HG02943 (cell line): ENCODE data around the gene RUNDC3A.
"Not testable (repeated sequence)": the region's sequence is repeated elsewhere in the genome, so short reads cannot be mapped to it uniquely, and the experiment has no call there.

ENCODE experiments used
- ATAC-seq: cut with Tn5 transposase; IDR thresholded peaks from one replicate; pipeline ENCODE4 v1.9.1; 2021; ENCODE audit warnings: mild to moderate bottlenecking, low read depth, moderate library complexity; ENCODE audit not compliant: unreplicated experiment

RUNDC3A gene

GRCh38 chr17:44338702-44339101 is 30.3 kb downstream of the RUNDC3A start:
- ATAC-seq, result no peak

GRCh38 chr17:44340553-44340952 is 32.2 kb downstream of the RUNDC3A start:
- ATAC-seq, result not testable (repeated sequence)

GRCh38 chr17:44343510-44344209 is 35.3 kb downstream of the RUNDC3A start:
- no peak for ATAC-seq

GRCh38 chr17:44344939-44345453 is 36.6 kb downstream of the RUNDC3A start, which contains the start of gene GRN:
TSS of gene GRN (plus strand) at chr17:44345302. CDS start at chr17:44349165, 3,863 bp downstream.
- ATAC-seq, result peak; percentile 69

GRCh38 chr17:44345454-44346026 is 37.1 kb downstream of the RUNDC3A start:
- no peak for ATAC-seq

GRCh38 chr17:44346064-44346844 is 37.9 kb downstream of the RUNDC3A start:
- ATAC-seq, result no peak

- not testable (repeated sequence) for ATAC-seq
Observed at GRCh38 chr17:44347206-44348055, 39.0 kb downstream of the RUNDC3A start.

- no peak for ATAC-seq
Observed at GRCh38 chr17:44348234-44348987, 40.0 kb downstream of the RUNDC3A start.

GRCh38 chr17:44348988-44349364 is 40.6 kb downstream of the RUNDC3A start:
- ATAC-seq, result no peak

GRCh38 chr17:44349553-44350070 is 41.2 kb downstream of the RUNDC3A start:
- no peak for ATAC-seq

- no peak for ATAC-seq
Observed at GRCh38 chr17:44350733-44351226, 42.4 kb downstream of the RUNDC3A start.

GRCh38 chr17:44351464-44351863 is 43.1 kb downstream of the RUNDC3A start:
- no peak for ATAC-seq

- no peak for ATAC-seq
Observed at GRCh38 chr17:44351961-44352827, 43.8 kb downstream of the RUNDC3A start.

- ATAC-seq, result no peak
Observed at GRCh38 chr17:44352828-44353671, 44.6 kb downstream of the RUNDC3A start.

- no peak for ATAC-seq
Observed at GRCh38 chr17:44353672-44354331, 45.4 kb downstream of the RUNDC3A start.

GRCh38 chr17:44354582-44355561 is 46.5 kb downstream of the RUNDC3A start:
- ATAC-seq, result no peak
